HepG2 (cell line): ENCODE results near the gene MED12L. TPM values are rescaled to one million over a fixed set of nuclear protein-coding genes. Genes with fewer than 3 reads are reported as not detected.
A peak's percentile ranks its signal among the peaks of the same experiment; 100 is the strongest.

Experiments
- CBFB ChIP-seq: sonication (generic); formaldehyde crosslinking; IDR thresholded peaks from 2 replicates; pipeline ENCODE4 v1.4.0; 2020; ENCODE audit warnings: missing genetic modification reagents
- CENPT ChIP-seq: sonication (generic); formaldehyde crosslinking; IDR thresholded peaks from 2 replicates; pipeline ENCODE4 v1.8.0; 2022; ENCODE audit warnings: low read depth, mild to moderate bottlenecking, moderate library complexity, missing genetic modification reagents
- CSRNP2 ChIP-seq: sonication (generic); formaldehyde crosslinking; conservative IDR thresholded peaks from 2 replicates; pipeline ENCODE4 v1.8.0; 2022; ENCODE audit warnings: low read depth, missing genetic modification reagents
- ESRRA ChIP-seq: sonication (generic); formaldehyde crosslinking; IDR thresholded peaks from 2 replicates; pipeline ENCODE4 v1.5.1; 2020; ENCODE audit warnings: mild to moderate bottlenecking, low read depth, missing genetic modification reagents
- ISX ChIP-seq: sonication (generic); formaldehyde crosslinking; conservative IDR thresholded peaks from 2 replicates; pipeline ENCODE4 v1.5.0; 2020; ENCODE audit warnings: missing genetic modification reagents
- JUNB ChIP-seq: sonication (generic); formaldehyde crosslinking; IDR thresholded peaks from 2 replicates; pipeline ENCODE4 v1.8.0; 2022; ENCODE audit warnings: missing genetic modification reagents, mild to moderate bottlenecking, borderline replicate concordance
- NCOA5 ChIP-seq: sonication (generic); formaldehyde crosslinking; IDR thresholded peaks from 2 replicates; pipeline ENCODE4 v1.4.0; 2020; ENCODE audit warnings: missing genetic modification reagents
- PRPF4 ChIP-seq: fragments of 200-400 bp; formaldehyde crosslinking; IDR thresholded peaks from 2 replicates; pipeline ENCODE4 v1.6.1; 2016; ENCODE audit warnings: low read length, low read depth; ENCODE audit not compliant: poor library complexity, severe bottlenecking
- RBFOX2 ChIP-seq: fragments of 200-400 bp; formaldehyde crosslinking; IDR thresholded peaks from 2 replicates; pipeline ENCODE4 v1.6.1; 2017; ENCODE audit warnings: low read depth, mild to moderate bottlenecking, low read length
- TCF7L2 ChIP-seq: IDR thresholded peaks from 2 replicates; pipeline ENCODE4 v1.6.1; 2011; ENCODE audit warnings: mild to moderate bottlenecking, low read depth, low read length, moderate library complexity
- TOE1 ChIP-seq: sonication (generic); formaldehyde crosslinking; IDR thresholded peaks from 2 replicates; pipeline ENCODE4 v1.4.0; 2020; ENCODE audit warnings: mild to moderate bottlenecking, missing genetic modification reagents
- ZFAT ChIP-seq: sonication (generic); formaldehyde crosslinking; conservative IDR thresholded peaks from 2 replicates; pipeline ENCODE4 v1.8.1; 2023; ENCODE audit warnings: missing genetic modification reagents, inconsistent platforms
- ZFP37 ChIP-seq: sonication (generic); formaldehyde crosslinking; IDR thresholded peaks from 2 replicates; pipeline ENCODE4 v1.4.0; 2020; ENCODE audit warnings: missing genetic modification reagents, borderline replicate concordance
- ZNF432 ChIP-seq: sonication (generic); formaldehyde crosslinking; IDR thresholded peaks from 2 replicates; pipeline ENCODE4 v1.5.0; 2020; ENCODE audit warnings: missing genetic modification reagents, mild to moderate bottlenecking, borderline replicate concordance
- ZNF562 ChIP-seq: sonication (generic); formaldehyde crosslinking; IDR thresholded peaks from 2 replicates; pipeline ENCODE4 v1.8.0; 2022; ENCODE audit warnings: missing genetic modification reagents, borderline replicate concordance
- ZNF629 ChIP-seq: sonication (generic); formaldehyde crosslinking; conservative IDR thresholded peaks from 2 replicates; pipeline ENCODE4 v1.5.0; 2020; ENCODE audit warnings: missing genetic modification reagents
- ZNF772 ChIP-seq: sonication (generic); formaldehyde crosslinking; IDR thresholded peaks from 2 replicates; pipeline ENCODE4 v1.5.0; 2020; ENCODE audit warnings: mild to moderate bottlenecking, missing genetic modification reagents
- ZNF773 ChIP-seq: sonication (generic); formaldehyde crosslinking; IDR thresholded peaks from 2 replicates; pipeline ENCODE4 v1.4.0; 2020; ENCODE audit warnings: missing genetic modification reagents, borderline replicate concordance
- polyA plus RNA-seq, 8 experiments: library from polyadenylated mRNA; depleted of rRNA in 3 of 8; stranded (reverse) in 7 of 8; unstranded in 1 of 8; fragments of >200 nt; fragmentation: Illumina TruSeq in 4 of 8; extraction: Trizol in 4 of 8; gene quantifications; 2 replicates each; pipeline versions ENCODE4 v1.2.1 to v1.2.3, GENCODE V29; 2011 to 2016; ENCODE audit warnings: low read depth in 4 of 8, missing spikeins in 1 of 8, mixed read lengths in 1 of 8; ENCODE audit not compliant: insufficient read depth in 1 of 8
- total RNA-seq, 5 experiments: library from RNA; depleted of rRNA; stranded (reverse); fragments of >200 nt; fragmentation: Illumina TruSeq; extraction: Trizol; gene quantifications; 2 replicates each; pipeline ENCODE4 v1.2.3, GENCODE V29; 2016; ENCODE audit warnings: low read depth in 1 of 5
- TF ChIP-seq, protein P1 (sequence below): sonication (generic); formaldehyde crosslinking; IDR thresholded peaks from 2 replicates; pipeline ENCODE4 v1.9.0; 2021; ENCODE audit warnings: missing genetic modification reagents, borderline replicate concordance
- TF ChIP-seq, protein P2 (sequence below): sonication (generic); formaldehyde crosslinking; IDR thresholded peaks from 2 replicates; pipeline ENCODE4 v1.4.0; 2020; ENCODE audit warnings: missing genetic modification reagents, mild to moderate bottlenecking, borderline replicate concordance
- TF ChIP-seq, protein P3 (sequence below): sonication (generic); formaldehyde crosslinking; IDR thresholded peaks from 2 replicates; pipeline ENCODE4 v1.4.0; 2020; ENCODE audit warnings: missing genetic modification reagents, borderline replicate concordance

Gene MED12L
- total and polyA plus RNA-seq, 2 of the 13 experiments (the other 11 are each of a cell fraction or from before 2014, with no cell fraction given) = 0.07 to 0.64 TPM

GRCh38 chr3:151085227-151085888 lies at the start of gene MED12L (continued):
- TF ChIP-seq, protein P1, sequence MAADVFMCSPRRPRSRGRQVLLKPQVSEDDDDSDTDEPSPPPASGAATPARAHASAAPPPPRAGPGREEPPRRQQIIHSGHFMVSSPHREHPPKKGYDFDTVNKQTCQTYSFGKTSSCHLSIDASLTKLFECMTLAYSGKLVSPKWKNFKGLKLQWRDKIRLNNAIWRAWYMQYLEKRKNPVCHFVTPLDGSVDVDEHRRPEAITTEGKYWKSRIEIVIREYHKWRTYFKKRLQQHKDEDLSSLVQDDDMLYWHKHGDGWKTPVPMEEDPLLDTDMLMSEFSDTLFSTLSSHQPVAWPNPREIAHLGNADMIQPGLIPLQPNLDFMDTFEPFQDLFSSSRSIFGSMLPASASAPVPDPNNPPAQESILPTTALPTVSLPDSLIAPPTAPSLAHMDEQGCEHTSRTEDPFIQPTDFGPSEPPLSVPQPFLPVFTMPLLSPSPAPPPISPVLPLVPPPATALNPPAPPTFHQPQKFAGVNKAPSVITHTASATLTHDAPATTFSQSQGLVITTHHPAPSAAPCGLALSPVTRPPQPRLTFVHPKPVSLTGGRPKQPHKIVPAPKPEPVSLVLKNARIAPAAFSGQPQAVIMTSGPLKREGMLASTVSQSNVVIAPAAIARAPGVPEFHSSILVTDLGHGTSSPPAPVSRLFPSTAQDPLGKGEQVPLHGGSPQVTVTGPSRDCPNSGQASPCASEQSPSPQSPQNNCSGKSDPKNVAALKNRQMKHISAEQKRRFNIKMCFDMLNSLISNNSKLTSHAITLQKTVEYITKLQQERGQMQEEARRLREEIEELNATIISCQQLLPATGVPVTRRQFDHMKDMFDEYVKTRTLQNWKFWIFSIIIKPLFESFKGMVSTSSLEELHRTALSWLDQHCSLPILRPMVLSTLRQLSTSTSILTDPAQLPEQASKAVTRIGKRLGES (CRISPR knock-in tag) = no peak
- TF ChIP-seq CENPT = no peak
- no peak for TF ChIP-seq ZNF562 (CRISPR knock-in tag)
- TF ChIP-seq, protein P2, sequence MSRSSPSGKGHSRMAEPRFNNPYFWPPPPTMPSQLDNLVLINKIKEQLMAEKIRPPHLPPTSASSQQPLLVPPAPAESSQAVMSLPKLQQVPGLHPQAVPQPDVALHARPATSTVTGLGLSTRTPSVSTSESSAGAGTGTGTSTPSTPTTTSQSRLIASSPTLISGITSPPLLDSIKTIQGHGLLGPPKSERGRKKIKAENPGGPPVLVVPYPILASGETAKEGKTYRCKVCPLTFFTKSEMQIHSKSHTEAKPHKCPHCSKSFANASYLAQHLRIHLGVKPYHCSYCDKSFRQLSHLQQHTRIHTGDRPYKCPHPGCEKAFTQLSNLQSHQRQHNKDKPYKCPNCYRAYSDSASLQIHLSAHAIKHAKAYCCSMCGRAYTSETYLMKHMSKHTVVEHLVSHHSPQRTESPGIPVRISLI = no peak; the same call in 1 of the 2 replicates
- no peak for TF ChIP-seq NCOA5 (CRISPR knock-in tag)
- no peak for TF ChIP-seq ZFP37 (CRISPR knock-in tag)
- TF ChIP-seq, protein P3, sequence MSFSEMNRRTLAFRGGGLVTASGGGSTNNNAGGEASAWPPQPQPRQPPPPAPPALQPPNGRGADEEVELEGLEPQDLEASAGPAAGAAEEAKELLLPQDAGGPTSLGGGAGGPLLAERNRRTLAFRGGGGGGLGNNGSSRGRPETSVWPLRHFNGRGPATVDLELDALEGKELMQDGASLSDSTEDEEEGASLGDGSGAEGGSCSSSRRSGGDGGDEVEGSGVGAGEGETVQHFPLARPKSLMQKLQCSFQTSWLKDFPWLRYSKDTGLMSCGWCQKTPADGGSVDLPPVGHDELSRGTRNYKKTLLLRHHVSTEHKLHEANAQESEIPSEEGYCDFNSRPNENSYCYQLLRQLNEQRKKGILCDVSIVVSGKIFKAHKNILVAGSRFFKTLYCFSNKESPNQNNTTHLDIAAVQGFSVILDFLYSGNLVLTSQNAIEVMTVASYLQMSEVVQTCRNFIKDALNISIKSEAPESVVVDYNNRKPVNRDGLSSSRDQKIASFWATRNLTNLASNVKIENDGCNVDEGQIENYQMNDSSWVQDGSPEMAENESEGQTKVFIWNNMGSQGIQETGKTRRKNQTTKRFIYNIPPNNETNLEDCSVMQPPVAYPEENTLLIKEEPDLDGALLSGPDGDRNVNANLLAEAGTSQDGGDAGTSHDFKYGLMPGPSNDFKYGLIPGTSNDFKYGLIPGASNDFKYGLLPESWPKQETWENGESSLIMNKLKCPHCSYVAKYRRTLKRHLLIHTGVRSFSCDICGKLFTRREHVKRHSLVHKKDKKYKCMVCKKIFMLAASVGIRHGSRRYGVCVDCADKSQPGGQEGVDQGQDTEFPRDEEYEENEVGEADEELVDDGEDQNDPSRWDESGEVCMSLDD (CRISPR knock-in tag) = no peak
- TF ChIP-seq ESRRA (CRISPR knock-in tag) = no peak; the same call in 1 of the 2 replicates
- 0 out of 2 replicates have a peak, but pooled peaks have one; percentile 22 for TF ChIP-seq RBFOX2
- no peak for TF ChIP-seq PRPF4
- TF ChIP-seq ZFAT (CRISPR knock-in tag) = no peak
- TF ChIP-seq JUNB (CRISPR knock-in tag) = no peak
- no peak for TF ChIP-seq ZNF432
- TF ChIP-seq ZNF773 = no peak
- peak; percentile 69; the same call in 1 of the 2 replicates for TF ChIP-seq CBFB
- peak; percentile 73; the same call in 1 of the 2 replicates for TF ChIP-seq ZNF772 (CRISPR knock-in tag)
- no peak for TF ChIP-seq TCF7L2
- no peak for TF ChIP-seq TOE1 (CRISPR knock-in tag)
- TF ChIP-seq ZNF629 (CRISPR knock-in tag) = no peak
- no peak for TF ChIP-seq CSRNP2 (CRISPR knock-in tag)
- TF ChIP-seq ISX (CRISPR knock-in tag) = no peak
